ENCODE data around the gene POLR2L. TPM values are rescaled to one million over a fixed set of nuclear protein-coding genes. Genes with fewer than 3 reads are reported as not detected.

The POLR2L gene
- total RNA-seq, 1 donor from 2014 or later: 142 TPM

- H3K27ac Mint-ChIP-seq (ENCODE audit: unreplicated experiment): no peak overlapping the region
- H3K27me3 Mint-ChIP-seq (ENCODE audit: low read depth): no peaks in the 10 kb centered on the region
- H3K4me1 Mint-ChIP-seq (ENCODE audit: low read depth): peaks cover 5% of the 10 kb centered on the region
- no peaks in the 10 kb centered on the region for H3K36me3 Mint-ChIP-seq (ENCODE audit: low read depth)
- H3K4me3 Mint-ChIP-seq (ENCODE audit: unreplicated experiment): no peak overlapping the region
- no peaks in the 10 kb centered on the region for H3K9me3 Mint-ChIP-seq (ENCODE audit: low read depth)
- DNase-seq (ENCODE audit: low spot score): no peak
- TF ChIP-seq CTCF (IDR thresholded peaks at IDR 0.05): no peak
Observed at GRCh38 chr11:863023-863909, 20.9 kb upstream of the POLR2L start.

- no peak overlapping the region for H3K4me3 Mint-ChIP-seq (ENCODE audit: unreplicated experiment)
- no peak for DNase-seq (ENCODE audit: low spot score)
- H3K27ac Mint-ChIP-seq (ENCODE audit: unreplicated experiment): no peak overlapping the region
- TF ChIP-seq CTCF (IDR thresholded peaks at IDR 0.05): no peak
- peaks cover 5% of the 10 kb centered on the region for H3K4me1 Mint-ChIP-seq (ENCODE audit: low read depth)
- no peaks in the 10 kb centered on the region for H3K27me3 Mint-ChIP-seq (ENCODE audit: low read depth)
- no peaks in the 10 kb centered on the region for H3K36me3 Mint-ChIP-seq (ENCODE audit: low read depth)
- H3K9me3 Mint-ChIP-seq (ENCODE audit: low read depth): no peaks in the 10 kb centered on the region
Observed at GRCh38 chr11:862696-863022, 20.3 kb upstream of the POLR2L start.

- H3K4me1 Mint-ChIP-seq (ENCODE audit: low read depth): peaks cover 5% of the 10 kb centered on the region
Observed at GRCh38 chr11:862081-862661, 19.8 kb upstream of the POLR2L start.

GRCh38 chr11:861105-861479 lies 18.8 kb upstream of the POLR2L start:
- H3K27ac Mint-ChIP-seq (ENCODE audit: unreplicated experiment): no peak overlapping the region
- no peaks in the 10 kb centered on the region for H3K9me3 Mint-ChIP-seq (ENCODE audit: low read depth)

More at GRCh38 chr11:862081-862661, 19.8 kb upstream of the POLR2L start:
- Mint-ChIP-seq H3K27ac (ENCODE audit: unreplicated experiment) (no peak overlapping the region), H3K4me3 (ENCODE audit: unreplicated experiment) (no peak overlapping the region), H3K36me3 (ENCODE audit: low read depth) (no peaks in the 10 kb centered on the region), H3K9me3 (ENCODE audit: low read depth) (no peaks in the 10 kb centered on the region), H3K27me3 (ENCODE audit: low read depth) (no peaks in the 10 kb centered on the region)
- no peak for DNase-seq (ENCODE audit: low spot score)
- no peak for TF ChIP-seq CTCF (IDR thresholded peaks at IDR 0.05)

More at GRCh38 chr11:861105-861479, 18.8 kb upstream of the POLR2L start:
- no peak overlapping the region for H3K4me3 Mint-ChIP-seq (ENCODE audit: unreplicated experiment)
- H3K27me3 Mint-ChIP-seq (ENCODE audit: low read depth): no peaks in the 10 kb centered on the region
- H3K36me3 Mint-ChIP-seq (ENCODE audit: low read depth): no peaks in the 10 kb centered on the region
- no peak for DNase-seq (ENCODE audit: low spot score)
- no peak for TF ChIP-seq CTCF (IDR thresholded peaks at IDR 0.05)
- peaks cover 5% of the 10 kb centered on the region for H3K4me1 Mint-ChIP-seq (ENCODE audit: low read depth)

All from chondrocyte (in vitro differentiated cells).